Stimulated activated CD4-positive, alpha-beta T cell treated with anti-CD3 and anti-CD28 coated beads, Interleukin-1b, Interleukin-23, amount 100 ng/mL, for 48 hours (primary cell): ENCODE results near the gene MCCC1.

Source experiments
- DNase-seq: peaks from one replicate; pipeline ENCODE4 v3.0.0-alpha.2; 2020

MCCC1 gene

GRCh38 chr3:182979674-182980191 is 119.6 kb downstream of the MCCC1 start:
- DNase-seq: no peak

GRCh38 chr3:182979103-182979673 is 120.1 kb downstream of the MCCC1 start:
- no peak for DNase-seq

- DNase-seq: no peak
Observed at GRCh38 chr3:182978387-182978786, 120.9 kb downstream of the MCCC1 start.

GRCh38 chr3:182973047-182973446 is 126.2 kb downstream of the MCCC1 start:
- no peak for DNase-seq

- no peak for DNase-seq
Observed at GRCh38 chr3:182972387-182972786, 126.9 kb downstream of the MCCC1 start.

- DNase-seq: no peak
Observed at GRCh38 chr3:182971637-182972036, 127.7 kb downstream of the MCCC1 start.

- DNase-seq: no peak
Observed at GRCh38 chr3:182970811-182971418, 128.4 kb downstream of the MCCC1 start.

GRCh38 chr3:182969853-182970252 is 129.4 kb downstream of the MCCC1 start:
- no peak for DNase-seq

GRCh38 chr3:182969277-182969676 is 130.0 kb downstream of the MCCC1 start:
- no peak for DNase-seq

- no peak for DNase-seq
Observed at GRCh38 chr3:182967218-182968204, 131.8 kb downstream of the MCCC1 start.

GRCh38 chr3:182965861-182966366 is 133.4 kb downstream of the MCCC1 start:
- no peak for DNase-seq
